GM19193 (cell line): ENCODE measurements around the gene KLHL6.

Experiments
- POLR2A ChIP-seq: IDR thresholded peaks from 4 replicates; pipeline ENCODE4 v1.6.1; 2011; ENCODE audit not compliant: insufficient read depth, insufficient read length; ENCODE audit errors: extremely low read depth

The KLHL6 gene

GRCh38 chr3:183527428-183528379 lies 27.8 kb downstream of the KLHL6 start:
- TF ChIP-seq POLR2A, result no peak

- no peak for TF ChIP-seq POLR2A
These were observed 28.6 kb downstream of the KLHL6 start for GRCh38 chr3:183526838-183527427.

- no peak for TF ChIP-seq POLR2A
These were observed 31.0 kb downstream of the KLHL6 start for GRCh38 chr3:183524476-183524875.

- TF ChIP-seq POLR2A, result no peak
These were observed 35.6 kb downstream of the KLHL6 start for GRCh38 chr3:183519891-183520290.

DNA sequence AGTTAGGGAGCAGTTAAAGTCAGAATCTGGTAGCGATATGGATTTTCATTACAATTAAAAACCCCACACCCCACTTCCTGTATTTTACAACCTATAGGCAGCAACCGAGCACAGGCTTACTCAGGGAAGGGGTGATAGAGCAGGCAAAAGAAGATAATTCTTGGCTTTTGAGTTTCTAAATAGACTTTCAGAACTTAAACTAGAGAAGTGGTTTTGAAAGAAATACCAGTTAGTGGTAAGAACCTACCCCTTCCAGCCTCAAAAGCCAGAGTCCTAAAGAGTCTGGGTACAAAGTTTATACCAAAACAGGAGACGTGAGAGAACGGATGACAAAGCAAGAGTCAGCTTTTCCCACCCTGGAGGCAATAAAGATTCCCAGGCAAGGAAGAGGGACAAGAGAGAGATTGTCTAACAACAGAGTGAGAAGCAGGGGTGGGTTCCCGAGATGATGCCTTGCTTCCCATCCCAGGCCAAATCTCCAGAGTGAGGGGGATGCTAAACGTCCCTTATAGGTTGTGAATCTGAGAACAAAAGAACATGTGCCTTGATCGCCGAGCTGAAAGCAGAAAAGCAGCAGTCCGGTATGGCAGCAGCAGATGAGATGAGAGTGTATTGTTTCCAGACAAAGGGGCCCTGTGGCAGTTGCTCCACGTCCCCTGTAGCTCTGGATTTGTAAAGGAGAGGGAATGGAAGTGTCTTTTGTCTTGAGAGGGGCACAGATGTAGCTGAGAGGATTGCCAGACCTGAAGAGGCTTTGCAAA lies 36.8 kb downstream of the KLHL6 start:
- TF ChIP-seq POLR2A, result no peak

DNA sequence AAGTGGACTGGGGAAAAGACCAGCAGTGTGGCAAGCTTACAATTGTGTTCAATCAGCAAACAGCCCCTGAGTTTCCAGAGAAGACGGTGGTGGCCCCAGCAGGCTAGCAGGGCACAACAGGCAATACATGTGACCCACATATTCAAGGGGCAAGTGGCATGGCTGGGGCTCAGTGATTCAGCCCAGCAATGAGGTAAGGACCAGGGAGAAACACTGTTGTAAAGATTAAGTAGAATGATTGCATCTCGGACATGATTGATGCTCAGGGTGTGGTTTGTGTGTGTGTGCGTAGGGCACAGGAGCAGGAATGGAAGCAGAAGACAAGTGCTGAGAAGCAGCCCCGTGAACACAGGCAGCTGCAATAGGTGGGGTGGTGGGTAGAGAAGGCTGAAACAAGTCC lies 37.9 kb downstream of the KLHL6 start:
- no peak for TF ChIP-seq POLR2A

DNA sequence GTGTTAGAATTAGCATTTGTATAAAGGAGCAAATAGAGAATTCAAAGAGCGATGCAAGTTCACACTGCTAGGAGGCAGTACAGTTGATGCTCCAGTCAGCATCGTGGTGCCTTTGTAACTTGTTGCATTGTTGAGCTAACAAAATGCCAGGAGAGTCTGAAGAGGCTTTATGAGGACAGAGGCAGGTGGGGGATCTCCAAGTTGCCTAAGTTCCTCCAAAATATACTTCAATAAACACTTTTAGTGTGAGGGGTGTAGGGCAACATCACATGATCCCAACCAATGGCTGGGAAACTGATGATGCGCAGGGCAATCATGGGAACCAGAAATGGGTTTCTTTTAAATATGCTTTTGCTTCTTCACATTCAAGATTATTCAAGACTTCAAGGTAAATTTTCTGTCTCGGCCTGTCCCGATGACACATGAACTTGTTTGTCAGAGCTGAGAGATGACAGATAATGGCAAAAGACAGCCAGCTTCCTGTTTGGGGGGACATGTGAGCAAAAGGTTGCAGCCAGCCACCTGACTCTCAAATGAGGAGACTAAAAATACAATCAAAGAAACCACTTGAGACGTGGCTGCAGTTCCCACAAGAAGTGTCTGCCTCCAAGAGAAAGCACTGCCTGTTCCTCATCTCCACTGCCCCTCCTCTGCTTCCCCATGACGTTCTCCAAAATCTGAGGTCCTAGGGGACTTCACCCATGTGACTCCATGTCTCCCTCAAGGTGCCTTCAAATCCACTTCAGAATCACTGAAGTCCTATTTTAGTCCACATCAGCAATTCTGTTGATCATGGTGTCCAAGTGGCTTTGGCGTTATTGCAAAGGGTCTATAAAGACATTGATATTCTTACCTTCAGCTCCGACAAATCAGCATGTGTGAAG lies 39.3 kb downstream of the KLHL6 start:
- TF ChIP-seq POLR2A, result no peak

- no peak for TF ChIP-seq POLR2A
These were observed 41.5 kb downstream of the KLHL6 start for GRCh38 chr3:183514021-183514420.

- no peak for TF ChIP-seq POLR2A
These were observed 42.3 kb downstream of the KLHL6 start for GRCh38 chr3:183513046-183513706.

GRCh38 chr3:183508821-183509220 lies 46.7 kb downstream of the KLHL6 start:
- no peak for TF ChIP-seq POLR2A

DNA sequence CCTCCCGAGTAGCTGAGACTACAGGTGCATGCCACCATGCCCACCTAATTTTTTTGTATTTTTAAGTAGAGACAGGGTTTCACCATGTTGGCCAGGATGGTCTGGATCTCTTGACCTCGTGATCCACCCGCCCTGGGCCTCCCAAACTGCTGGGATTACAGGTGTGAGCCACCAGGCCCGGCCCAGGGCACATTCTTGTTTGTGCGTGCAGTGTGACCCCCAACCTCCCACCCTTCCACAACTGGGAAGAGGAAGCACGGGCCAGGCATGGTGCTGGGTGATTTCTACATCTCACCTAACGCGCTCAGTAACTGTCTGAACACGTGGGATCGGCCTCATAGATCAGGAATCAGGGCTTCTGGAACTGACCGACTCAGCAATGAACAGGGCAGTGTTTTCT lies 48.0 kb downstream of the KLHL6 start:
- no peak for TF ChIP-seq POLR2A

GRCh38 chr3:183506674-183507320 lies 48.7 kb downstream of the KLHL6 start:
- no peak for TF ChIP-seq POLR2A

GRCh38 chr3:183504597-183504996 lies 50.9 kb downstream of the KLHL6 start:
- no peak for TF ChIP-seq POLR2A
